ENCODE data around the gene ZNF710. TPM values are rescaled to one million over a fixed set of nuclear protein-coding genes. Genes with fewer than 3 reads are reported as not detected.

Gene ZNF710
- total and polyA plus RNA-seq, 2 of the 8 experiments (the other 6 are each of a cell fraction or from before 2014, with no cell fraction given) = 10.5 to 24.0 TPM

DNA sequence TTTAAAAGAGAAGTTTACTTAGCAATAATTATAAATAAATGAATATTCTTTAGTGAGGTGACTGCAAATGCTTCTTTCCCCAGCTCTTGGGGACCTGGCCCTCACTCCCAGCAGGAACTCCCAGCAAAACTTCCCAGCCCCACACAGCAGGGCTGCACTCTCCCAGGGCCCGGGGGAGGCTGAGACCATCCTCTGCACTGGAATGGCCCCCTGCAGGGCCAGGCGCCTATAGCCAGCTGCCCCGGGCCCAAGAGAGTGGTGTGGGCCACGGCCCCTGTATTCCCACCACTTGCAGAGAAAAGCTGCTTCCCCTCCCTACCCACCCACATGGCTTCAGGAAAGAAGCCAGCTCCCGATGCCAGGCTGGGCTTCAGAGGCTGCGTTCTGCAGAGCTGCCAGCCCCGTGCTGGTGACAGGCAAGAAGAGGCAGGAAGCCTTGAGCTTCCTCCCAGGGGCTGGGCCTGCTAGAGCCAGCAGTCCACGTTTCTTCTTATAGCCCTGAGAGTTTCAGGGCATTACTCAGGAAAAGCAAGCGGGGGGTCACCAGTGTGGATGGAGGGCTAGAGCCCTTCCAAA is 81.1 kb downstream of the ZNF710 start (continued):
- TF ChIP-seq SRF (IDR thresholded peaks at IDR 0.05; ENCODE audit: low read depth, low read length) = no peak
- TF ChIP-seq POU5F1 (IDR thresholded peaks at IDR 0.05; ENCODE audit: low read depth, low read length) = no peak
- TF ChIP-seq CHD2 (IDR thresholded peaks at IDR 0.05; ENCODE audit: low read length) = no peak
- no peak for TF ChIP-seq FOSL1 (IDR thresholded peaks at IDR 0.05; ENCODE audit: insufficient read depth, low read depth, low read length)
- TF ChIP-seq, protein P1, sequence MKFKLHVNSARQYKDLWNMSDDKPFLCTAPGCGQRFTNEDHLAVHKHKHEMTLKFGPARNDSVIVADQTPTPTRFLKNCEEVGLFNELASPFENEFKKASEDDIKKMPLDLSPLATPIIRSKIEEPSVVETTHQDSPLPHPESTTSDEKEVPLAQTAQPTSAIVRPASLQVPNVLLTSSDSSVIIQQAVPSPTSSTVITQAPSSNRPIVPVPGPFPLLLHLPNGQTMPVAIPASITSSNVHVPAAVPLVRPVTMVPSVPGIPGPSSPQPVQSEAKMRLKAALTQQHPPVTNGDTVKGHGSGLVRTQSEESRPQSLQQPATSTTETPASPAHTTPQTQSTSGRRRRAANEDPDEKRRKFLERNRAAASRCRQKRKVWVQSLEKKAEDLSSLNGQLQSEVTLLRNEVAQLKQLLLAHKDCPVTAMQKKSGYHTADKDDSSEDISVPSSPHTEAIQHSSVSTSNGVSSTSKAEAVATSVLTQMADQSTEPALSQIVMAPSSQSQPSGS (IDR thresholded peaks at IDR 0.05; ENCODE audit: low read length) = no peak

Data from H1 (cell line).